Heart left ventricle (tissue), 13 donors: ENCODE measurements around the gene PRR19.

Source experiments
- CTCF ChIP-seq, 12 donors: fragments of 200-600 bp; sonication (generic) in 4 of 12; IDR thresholded peaks; one replicate each; pipeline versions ENCODE4 v1.5.0 to v1.8.0; 2018 to 2022; ENCODE audit warnings: antibody characterized with exemption in 12 of 12, mild to moderate bottlenecking in 5 of 12
- POLR2A ChIP-seq, 2 donors: fragments of 450-650 bp; IDR thresholded peaks; one replicate each; pipeline ENCODE4 v1.6.1; 2017; ENCODE audit warnings: antibody characterized with exemption in 2 of 2, mild to moderate bottlenecking in 2 of 2, moderate library complexity in 2 of 2
- donor health status: ischemic (EF 13 %, LVEDD 7.1; RV severe dilation, severe dysfunction).
- donor health status: DM: no; HTN: yes; CAD: no.
- donor health status: DM: no; HTN: no; CAD: no.
- donor health status: ischemic (EF 25% LVEDD 6.9; RV normal size, moderate dysfunction).
- donor health status: ischemic (EF 25% LVEDD 5.7; RV mildly dilated, moderate dysfunction).
- donor health status: ischemic (EF 35%, LVEDD 5.7; RV mildly dilated, moderate dysfunction).
- donor health status: nonischemic (EF 11% LVEDD 7.7; RV severe dilation, severe dysfunction).
- donor health status: DM: yes; HTN: yes; CAD: no.
- donor health status: PGD.
- donor health status: ischemic (EF 29% LVEDD 5.4; RV normal size, mild dysfunction).
- donor health status: nonischemic (EF 23%, LVEDD 6.1; RV moderate dilation, normal function).

DNA sequence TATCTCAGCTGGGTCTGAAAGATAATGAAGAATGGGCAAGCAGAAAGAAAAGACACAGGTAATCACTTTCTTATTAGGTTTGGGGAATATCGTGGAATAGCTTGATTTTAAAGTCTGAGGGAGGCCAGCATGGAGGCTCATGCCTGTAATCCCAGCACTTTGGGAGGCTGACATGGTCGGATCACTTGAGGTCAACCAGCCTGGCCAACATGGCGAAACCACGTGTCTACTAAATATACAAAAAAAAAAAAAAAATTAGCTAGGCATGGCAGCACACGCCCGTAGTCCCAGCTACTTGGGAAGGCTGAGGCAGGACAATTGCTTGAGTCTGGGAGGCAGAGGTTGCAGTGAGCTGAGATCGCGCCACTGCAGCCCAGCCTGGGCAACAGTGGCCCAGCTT lies 1.9 kb downstream of the PRR19 start:
- TF ChIP-seq CTCF (IDR thresholded peaks at IDR 0.05) (no peak), POLR2A (IDR thresholded peaks at IDR 0.05) (no peak)
